HepG2 (cell line): Measurements from ENCODE around the gene STK4. TPM values are rescaled to one million over a fixed set of nuclear protein-coding genes. Genes with fewer than 3 reads are reported as not detected.

Source experiments
- BORCS8-MEF2B ChIP-seq: sonication (generic); formaldehyde crosslinking; IDR thresholded peaks from 2 replicates; pipeline ENCODE4 v1.8.0; 2022; ENCODE audit warnings: mild to moderate bottlenecking, missing genetic modification reagents
- CC2D1A ChIP-seq: sonication (generic); formaldehyde crosslinking; IDR thresholded peaks from 2 replicates; pipeline ENCODE4 v1.8.1; 2023; ENCODE audit warnings: mild to moderate bottlenecking, missing genetic modification reagents
- HNRNPLL ChIP-seq: fragments of 200-400 bp; formaldehyde crosslinking; IDR thresholded peaks from 2 replicates; pipeline ENCODE4 v1.6.1; 2017; ENCODE audit warnings: mild to moderate bottlenecking, low read depth, low read length; ENCODE audit not compliant: poor library complexity, severe bottlenecking
- NRL ChIP-seq: sonication (generic); formaldehyde crosslinking; IDR thresholded peaks from 2 replicates; pipeline ENCODE4 v1.5.0; 2020; ENCODE audit warnings: missing genetic modification reagents, mild to moderate bottlenecking, moderate library complexity, borderline replicate concordance
- SMAD1 ChIP-seq: sonication (generic); formaldehyde crosslinking; IDR thresholded peaks from 2 replicates; pipeline ENCODE4 v1.4.0; 2020; ENCODE audit warnings: missing genetic modification reagents, low read depth, mild to moderate bottlenecking, borderline replicate concordance
- STAT5B ChIP-seq: sonication (generic); formaldehyde crosslinking; IDR thresholded peaks from 2 replicates; pipeline ENCODE4 v1.4.0; 2020; ENCODE audit warnings: missing genetic modification reagents
- TRIM22 ChIP-seq: fragments of 450-650 bp; IDR thresholded peaks from 2 replicates; pipeline ENCODE4 v1.6.1; 2017
- ZNF280D ChIP-seq: sonication (generic); formaldehyde crosslinking; IDR thresholded peaks from 2 replicates; pipeline ENCODE4 v1.5.1; 2020; ENCODE audit warnings: mild to moderate bottlenecking, missing genetic modification reagents
- ZNF34 ChIP-seq: sonication (generic); formaldehyde crosslinking; IDR thresholded peaks from 2 replicates; pipeline ENCODE4 v1.4.0; 2020; ENCODE audit warnings: mild to moderate bottlenecking, missing genetic modification reagents, borderline replicate concordance
- ZNF367 ChIP-seq: sonication (generic); formaldehyde crosslinking; IDR thresholded peaks from 2 replicates; pipeline ENCODE4 v1.4.0; 2020; ENCODE audit warnings: missing genetic modification reagents, borderline replicate concordance
- ZNF512 ChIP-seq: sonication (generic); formaldehyde crosslinking; IDR thresholded peaks from 2 replicates; pipeline ENCODE4 v1.4.0; 2020; ENCODE audit warnings: mild to moderate bottlenecking, missing genetic modification reagents
- ZNF569 ChIP-seq: sonication (generic); formaldehyde crosslinking; IDR thresholded peaks from 2 replicates; pipeline ENCODE4 v1.5.0; 2020; ENCODE audit warnings: mild to moderate bottlenecking, missing genetic modification reagents, moderate library complexity, borderline replicate concordance
- polyA plus RNA-seq, 8 experiments: library from polyadenylated mRNA; depleted of rRNA in 3 of 8; stranded (reverse) in 7 of 8; unstranded in 1 of 8; fragments of >200 nt; fragmentation: Illumina TruSeq in 4 of 8; extraction: Trizol in 4 of 8; gene quantifications; 2 replicates each; pipeline versions ENCODE4 v1.2.1 to v1.2.3, GENCODE V29; 2011 to 2016; ENCODE audit warnings: low read depth in 4 of 8, missing spikeins in 1 of 8, mixed read lengths in 1 of 8; ENCODE audit not compliant: insufficient read depth in 1 of 8
- total RNA-seq, 5 experiments: library from RNA; depleted of rRNA; stranded (reverse); fragments of >200 nt; fragmentation: Illumina TruSeq; extraction: Trizol; gene quantifications; 2 replicates each; pipeline ENCODE4 v1.2.3, GENCODE V29; 2016; ENCODE audit warnings: low read depth in 1 of 5

The STK4 gene
- total and polyA plus RNA-seq, 2 of the 13 experiments (the other 11 are each of a cell fraction or from before 2014, with no cell fraction given) = 25.6 to 38.3 TPM

GRCh38 chr20:45087097-45087790 is 120.9 kb downstream of the STK4 start (continued):
- TF ChIP-seq TRIM22 (no peak), STAT5B (CRISPR knock-in tag) (no peak), HNRNPLL (no peak), NRL (CRISPR knock-in tag) (no peak), ZNF569 (CRISPR knock-in tag) (no peak), ZNF367 (CRISPR knock-in tag) (no peak), SMAD1 (CRISPR knock-in tag) (no peak), CC2D1A (CRISPR knock-in tag) (no peak), ZNF512 (CRISPR knock-in tag) (no peak), ZNF280D (CRISPR knock-in tag) (no peak), ZNF34 (CRISPR knock-in tag) (no peak), BORCS8-MEF2B (CRISPR knock-in tag) (no peak)
